Activated CD4-positive, alpha-beta T cell treated with anti-CD3 and anti-CD28 coated beads, Interleukin-2, amount 10 ng/mL, durations not matched to agents 24 days and 14 days (primary cell): ENCODE measurements around the gene RFT1. TPM values are rescaled to one million over a fixed set of nuclear protein-coding genes. Genes with fewer than 3 reads are reported as not detected.

Source experiments
- DNase-seq: peaks from one replicate; pipeline ENCODE4 v3.0.0; 2022
- H3K27ac Mint-ChIP-seq: one replicate; pipeline ENCODE4 v1.8.0; 2022; ENCODE audit warnings: mild to moderate bottlenecking, mixed read lengths
- H3K27me3 Mint-ChIP-seq: one replicate; pipeline ENCODE4 v1.8.0; 2022; ENCODE audit warnings: mixed read lengths
- H3K36me3 Mint-ChIP-seq: one replicate; pipeline ENCODE4 v1.8.0; 2022; ENCODE audit warnings: low read depth, mild to moderate bottlenecking, mixed read lengths
- H3K4me1 Mint-ChIP-seq: one replicate; pipeline ENCODE4 v1.8.0; 2021; ENCODE audit warnings: mixed read lengths
- H3K4me3 Mint-ChIP-seq: one replicate; pipeline ENCODE4 v1.8.0; 2022; ENCODE audit warnings: mild to moderate bottlenecking, moderate library complexity, mixed read lengths
- H3K9me3 Mint-ChIP-seq: one replicate; pipeline ENCODE4 v1.8.0; 2021; ENCODE audit warnings: mixed read lengths
- intact Hi-C: fragments of 100-400 bp; cut with micrococcal nuclease; formaldehyde crosslinking; loops from one replicate; pipeline ENCODE4 v1.15.1; 2023
- total RNA-seq: library from RNA; stranded (reverse); gene quantifications from 2 replicates; pipeline ENCODE4 v1.2.3, GENCODE V29; 2022

Gene RFT1
- total RNA-seq, 1 donor from 2014 or later: 47.6 TPM

GRCh38 chr3:53134631-53135232 lies 4.5 kb upstream of the RFT1 start:
- H3K4me3 Mint-ChIP-seq: no peak overlapping the region

GRCh38 chr3:53132347-53132746 lies 2.1 kb upstream of the RFT1 start:
- intact Hi-C loops: loop anchor here (10.0 kb wide), 1 partner anchor 212 kb away; the partner anchor contains the start of gene DCP1A
- Mint-ChIP-seq H3K27me3 (no peaks in the 10 kb centered on the region), H3K4me3 (no peak overlapping the region), H3K4me1 (peaks cover 15% of the 10 kb centered on the region), H3K9me3 (no peaks in the 10 kb centered on the region), H3K36me3 (no peaks in the 10 kb centered on the region), H3K27ac (no peak overlapping the region)
- DNase-seq: no peak

More at GRCh38 chr3:53134631-53135232, 4.5 kb upstream of the RFT1 start:
- peak; percentile 90 for DNase-seq
- Mint-ChIP-seq H3K9me3 (no peaks in the 10 kb centered on the region), H3K4me1 (peaks cover 10% of the 10 kb centered on the region), H3K27ac (no peak overlapping the region), H3K27me3 (no peaks in the 10 kb centered on the region), H3K36me3 (no peaks in the 10 kb centered on the region)
- intact Hi-C loops: loop anchor here (1.0 to 10.0 kb wide), 2 partner anchors 62 to 210 kb away; partner anchors contain the start of gene DCP1A

GRCh38 chr3:53131096-53131495 lies 861 bp upstream of the RFT1 start:
- intact Hi-C loops: loop anchor here (10.0 kb wide), 1 partner anchor 214 kb away; the partner anchor contains the start of gene DCP1A
- Mint-ChIP-seq H3K9me3 (no peaks in the 10 kb centered on the region), H3K27ac (peak overlapping the region; percentile 93), H3K4me1 (peaks cover 15% of the 10 kb centered on the region), H3K27me3 (no peaks in the 10 kb centered on the region), H3K36me3 (peaks cover 6% of the 10 kb centered on the region), H3K4me3 (peak overlapping the region; percentile 89)
- DNase-seq: no peak

GRCh38 chr3:53129344-53129743 lies 891 bp downstream of the RFT1 start:
- Mint-ChIP-seq H3K4me1 (peaks cover 15% of the 10 kb centered on the region), H3K27ac (peak overlapping the region; percentile 93), H3K4me3 (peak overlapping the region; percentile 89), H3K27me3 (no peaks in the 10 kb centered on the region), H3K9me3 (no peaks in the 10 kb centered on the region), H3K36me3 (peaks cover 14% of the 10 kb centered on the region)
- intact Hi-C loops: no loop called here
- no peak for DNase-seq

GRCh38 chr3:53126601-53127000 lies 3.6 kb downstream of the RFT1 start:
- Mint-ChIP-seq H3K27ac (no peak overlapping the region), H3K36me3 (peaks cover 36% of the 10 kb centered on the region), H3K27me3 (no peaks in the 10 kb centered on the region), H3K4me3 (no peak overlapping the region), H3K4me1 (peaks cover 17% of the 10 kb centered on the region), H3K9me3 (no peaks in the 10 kb centered on the region)
- no peak for DNase-seq
- intact Hi-C loops: no loop called here

GRCh38 chr3:53123953-53124352 lies 6.3 kb downstream of the RFT1 start:
- H3K27me3 Mint-ChIP-seq: no peaks in the 10 kb centered on the region
- H3K9me3 Mint-ChIP-seq: no peaks in the 10 kb centered on the region
- intact Hi-C loops: no loop called here
- H3K36me3 Mint-ChIP-seq: peaks cover 52% of the 10 kb centered on the region
- no peak for DNase-seq
- H3K4me3 Mint-ChIP-seq: no peak overlapping the region
- H3K27ac Mint-ChIP-seq: no peak overlapping the region
- H3K4me1 Mint-ChIP-seq: peaks cover 3% of the 10 kb centered on the region

GRCh38 chr3:53123510-53123909 lies 6.7 kb downstream of the RFT1 start:
- no peak overlapping the region for H3K4me3 Mint-ChIP-seq
- intact Hi-C loops: no loop called here
- peaks cover 53% of the 10 kb centered on the region for H3K36me3 Mint-ChIP-seq
- no peak for DNase-seq
- H3K27me3 Mint-ChIP-seq: no peaks in the 10 kb centered on the region
- H3K27ac Mint-ChIP-seq: no peak overlapping the region
- no peaks in the 10 kb centered on the region for H3K9me3 Mint-ChIP-seq
- H3K4me1 Mint-ChIP-seq: peaks cover 3% of the 10 kb centered on the region

GRCh38 chr3:53122933-53123305 lies 7.3 kb downstream of the RFT1 start:
- Mint-ChIP-seq H3K4me3 (no peak overlapping the region), H3K27ac (no peak overlapping the region), H3K9me3 (no peaks in the 10 kb centered on the region), H3K27me3 (no peaks in the 10 kb centered on the region), H3K36me3 (peaks cover 59% of the 10 kb centered on the region), H3K4me1 (peaks cover 3% of the 10 kb centered on the region)
- intact Hi-C loops: no loop called here
- no peak for DNase-seq

GRCh38 chr3:53122255-53122932 lies 7.8 kb downstream of the RFT1 start:
- H3K27ac Mint-ChIP-seq: no peak overlapping the region
- peaks cover 61% of the 10 kb centered on the region for H3K36me3 Mint-ChIP-seq
- intact Hi-C loops: no loop called here
- H3K27me3 Mint-ChIP-seq: no peaks in the 10 kb centered on the region
- no peak overlapping the region for H3K4me3 Mint-ChIP-seq
- DNase-seq: no peak
- no peaks in the 10 kb centered on the region for H3K9me3 Mint-ChIP-seq
- peaks cover 3% of the 10 kb centered on the region for H3K4me1 Mint-ChIP-seq

GRCh38 chr3:53120336-53120735 lies 9.9 kb downstream of the RFT1 start:
- H3K9me3 Mint-ChIP-seq: no peaks in the 10 kb centered on the region
- intact Hi-C loops: no loop called here
- no peak for DNase-seq
- no peak overlapping the region for H3K27ac Mint-ChIP-seq
- H3K4me3 Mint-ChIP-seq: no peak overlapping the region
- H3K4me1 Mint-ChIP-seq: peaks cover 3% of the 10 kb centered on the region
- H3K36me3 Mint-ChIP-seq: peaks cover 57% of the 10 kb centered on the region
- no peaks in the 10 kb centered on the region for H3K27me3 Mint-ChIP-seq

- peaks cover 28% of the 10 kb centered on the region for H3K36me3 Mint-ChIP-seq
- no peaks in the 10 kb centered on the region for H3K9me3 Mint-ChIP-seq
- no peaks in the 10 kb centered on the region for H3K4me1 Mint-ChIP-seq
- no peaks in the 10 kb centered on the region for H3K27me3 Mint-ChIP-seq
- no peak for DNase-seq
- intact Hi-C loops: no loop called here
- no peak overlapping the region for H3K27ac Mint-ChIP-seq
- no peak overlapping the region for H3K4me3 Mint-ChIP-seq
These were observed 13.3 kb downstream of the RFT1 start for GRCh38 chr3:53116956-53117355.

GRCh38 chr3:53114412-53115074 lies 15.7 kb downstream of the RFT1 start:
- Mint-ChIP-seq H3K4me1 (peaks cover 9% of the 10 kb centered on the region), H3K27me3 (no peaks in the 10 kb centered on the region), H3K27ac (no peak overlapping the region), H3K36me3 (peaks cover 24% of the 10 kb centered on the region), H3K4me3 (no peak overlapping the region), H3K9me3 (no peaks in the 10 kb centered on the region)
- intact Hi-C loops: loop anchor here (1.0 kb wide), 2 partner anchors 16 to 82 kb away; partner anchors contain the start of gene RFT1
- no peak for DNase-seq

GRCh38 chr3:53114011-53114400 lies 16.2 kb downstream of the RFT1 start:
- H3K9me3 Mint-ChIP-seq: peaks cover 2% of the 10 kb centered on the region
- peak; percentile 95 for DNase-seq
- H3K27ac Mint-ChIP-seq: no peak overlapping the region
- intact Hi-C loops: loop anchor here (1.0 kb wide), 2 partner anchors 16 to 82 kb away; partner anchors contain the start of gene RFT1
- H3K27me3 Mint-ChIP-seq: no peaks in the 10 kb centered on the region
- H3K4me1 Mint-ChIP-seq: peaks cover 15% of the 10 kb centered on the region
- H3K36me3 Mint-ChIP-seq: peaks cover 27% of the 10 kb centered on the region
- no peak overlapping the region for H3K4me3 Mint-ChIP-seq
